ENCODE data around the gene TST. TPM values are rescaled to one million over a fixed set of nuclear protein-coding genes. Genes with fewer than 3 reads are reported as not detected.
A peak's percentile ranks its signal among the peaks of the same experiment; 100 is the strongest.

Gene TST
- total and polyA plus RNA-seq, 9 of the 15 experiments (the other 6 are each of a cell fraction or from before 2014, with no cell fraction given), result 1.4 to 26.9 (median 12.4) TPM

DNA sequence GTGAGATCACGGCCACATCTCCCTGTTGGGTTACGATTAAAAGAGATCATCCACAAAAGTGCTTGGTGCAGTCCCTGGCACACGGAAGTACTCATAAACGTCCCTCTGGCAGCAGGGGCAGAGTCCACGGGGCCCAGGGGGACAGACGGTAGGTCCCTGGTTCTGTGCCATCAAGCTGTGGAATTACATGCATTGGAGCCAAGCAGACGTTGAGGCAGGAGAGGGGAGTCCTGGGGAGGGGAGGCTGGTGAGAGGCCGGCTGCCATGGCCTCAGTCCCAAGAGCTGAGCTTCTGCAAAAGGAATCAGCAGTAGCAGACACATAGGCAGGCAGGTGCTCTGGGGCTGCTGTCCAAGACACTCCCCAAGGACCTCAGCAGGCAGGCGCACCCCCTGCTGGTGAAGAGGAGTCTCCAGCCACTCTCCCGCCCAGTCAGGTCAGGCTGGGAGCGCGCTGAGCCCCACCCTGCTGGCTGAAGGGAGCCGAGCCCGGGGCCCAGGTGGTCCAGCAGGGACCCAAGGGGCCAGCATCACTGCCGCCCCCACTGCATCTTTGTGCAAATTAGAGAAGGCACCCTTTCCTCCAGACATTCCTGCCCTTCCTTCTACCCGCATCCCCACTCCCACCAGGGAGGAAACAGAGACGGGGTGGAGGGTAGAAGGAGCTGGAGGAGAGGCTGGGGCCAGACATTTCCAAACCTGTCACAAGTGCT, 24.7 kb upstream of the TST start (continued):
- TF ChIP-seq, protein P1, sequence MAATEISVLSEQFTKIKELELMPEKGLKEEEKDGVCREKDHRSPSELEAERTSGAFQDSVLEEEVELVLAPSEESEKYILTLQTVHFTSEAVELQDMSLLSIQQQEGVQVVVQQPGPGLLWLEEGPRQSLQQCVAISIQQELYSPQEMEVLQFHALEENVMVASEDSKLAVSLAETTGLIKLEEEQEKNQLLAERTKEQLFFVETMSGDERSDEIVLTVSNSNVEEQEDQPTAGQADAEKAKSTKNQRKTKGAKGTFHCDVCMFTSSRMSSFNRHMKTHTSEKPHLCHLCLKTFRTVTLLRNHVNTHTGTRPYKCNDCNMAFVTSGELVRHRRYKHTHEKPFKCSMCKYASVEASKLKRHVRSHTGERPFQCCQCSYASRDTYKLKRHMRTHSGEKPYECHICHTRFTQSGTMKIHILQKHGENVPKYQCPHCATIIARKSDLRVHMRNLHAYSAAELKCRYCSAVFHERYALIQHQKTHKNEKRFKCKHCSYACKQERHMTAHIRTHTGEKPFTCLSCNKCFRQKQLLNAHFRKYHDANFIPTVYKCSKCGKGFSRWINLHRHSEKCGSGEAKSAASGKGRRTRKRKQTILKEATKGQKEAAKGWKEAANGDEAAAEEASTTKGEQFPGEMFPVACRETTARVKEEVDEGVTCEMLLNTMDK (IDR thresholded peaks at IDR 0.05; ENCODE audit: borderline replicate concordance, insufficient read depth, low read depth, low read length, poor library complexity, severe bottlenecking), result peak; percentile 52
- TF ChIP-seq MAZ (CRISPR knock-in tag; conservative IDR thresholded peaks at IDR 0.05 in 1 of 2, IDR thresholded peaks at IDR 0.05 in 1 of 2) (peak in 1 of 2 experiments; percentile 30; a peak in 1 of 4 replicates), PCBP2 (IDR thresholded peaks at IDR 0.05; ENCODE audit: low read depth, low read length, poor library complexity, severe bottlenecking) (no peak), CSDE1 (IDR thresholded peaks at IDR 0.05) (no peak), SIRT6 (IDR thresholded peaks at IDR 0.05; ENCODE audit: low read depth, low read length) (no peak), MCM2 (IDR thresholded peaks at IDR 0.05; ENCODE audit: low read depth) (no peak), NFYB (IDR thresholded peaks at IDR 0.05; ENCODE audit: extremely low read depth, insufficient read length) (no peak), ZEB2 (IDR thresholded peaks at IDR 0.05) (no peak), SMC3 (conservative IDR thresholded peaks at IDR 0.05; ENCODE audit: insufficient read depth, low read depth, low read length) (peak; percentile 57; the same call in 1 of the 2 replicates), STAG1 (CRISPR knock-in tag; IDR thresholded peaks at IDR 0.05; ENCODE audit: borderline replicate concordance) (no peak; the same call in 1 of the 2 replicates)
- TF ChIP-seq, protein P2, sequence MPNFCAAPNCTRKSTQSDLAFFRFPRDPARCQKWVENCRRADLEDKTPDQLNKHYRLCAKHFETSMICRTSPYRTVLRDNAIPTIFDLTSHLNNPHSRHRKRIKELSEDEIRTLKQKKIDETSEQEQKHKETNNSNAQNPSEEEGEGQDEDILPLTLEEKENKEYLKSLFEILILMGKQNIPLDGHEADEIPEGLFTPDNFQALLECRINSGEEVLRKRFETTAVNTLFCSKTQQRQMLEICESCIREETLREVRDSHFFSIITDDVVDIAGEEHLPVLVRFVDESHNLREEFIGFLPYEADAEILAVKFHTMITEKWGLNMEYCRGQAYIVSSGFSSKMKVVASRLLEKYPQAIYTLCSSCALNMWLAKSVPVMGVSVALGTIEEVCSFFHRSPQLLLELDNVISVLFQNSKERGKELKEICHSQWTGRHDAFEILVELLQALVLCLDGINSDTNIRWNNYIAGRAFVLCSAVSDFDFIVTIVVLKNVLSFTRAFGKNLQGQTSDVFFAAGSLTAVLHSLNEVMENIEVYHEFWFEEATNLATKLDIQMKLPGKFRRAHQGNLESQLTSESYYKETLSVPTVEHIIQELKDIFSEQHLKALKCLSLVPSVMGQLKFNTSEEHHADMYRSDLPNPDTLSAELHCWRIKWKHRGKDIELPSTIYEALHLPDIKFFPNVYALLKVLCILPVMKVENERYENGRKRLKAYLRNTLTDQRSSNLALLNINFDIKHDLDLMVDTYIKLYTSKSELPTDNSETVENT (CRISPR knock-in tag; IDR thresholded peaks at IDR 0.05), result no peak
- TF ChIP-seq, protein P3, sequence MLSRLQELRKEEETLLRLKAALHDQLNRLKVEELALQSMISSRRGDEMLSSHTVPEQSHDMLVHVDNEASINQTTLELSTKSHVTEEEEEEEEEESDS (CRISPR knock-in tag; IDR thresholded peaks at IDR 0.05), result no peak
- TF ChIP-seq, protein P4, sequence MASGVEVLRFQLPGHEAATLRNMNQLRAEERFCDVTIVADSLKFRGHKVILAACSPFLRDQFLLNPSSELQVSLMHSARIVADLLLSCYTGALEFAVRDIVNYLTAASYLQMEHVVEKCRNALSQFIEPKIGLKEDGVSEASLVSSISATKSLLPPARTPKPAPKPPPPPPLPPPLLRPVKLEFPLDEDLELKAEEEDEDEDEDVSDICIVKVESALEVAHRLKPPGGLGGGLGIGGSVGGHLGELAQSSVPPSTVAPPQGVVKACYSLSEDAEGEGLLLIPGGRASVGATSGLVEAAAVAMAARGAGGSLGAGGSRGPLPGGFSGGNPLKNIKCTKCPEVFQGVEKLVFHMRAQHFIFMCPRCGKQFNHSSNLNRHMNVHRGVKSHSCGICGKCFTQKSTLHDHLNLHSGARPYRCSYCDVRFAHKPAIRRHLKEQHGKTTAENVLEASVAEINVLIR (CRISPR knock-in tag; IDR thresholded peaks at IDR 0.05), result no peak
- TF ChIP-seq, protein P5, sequence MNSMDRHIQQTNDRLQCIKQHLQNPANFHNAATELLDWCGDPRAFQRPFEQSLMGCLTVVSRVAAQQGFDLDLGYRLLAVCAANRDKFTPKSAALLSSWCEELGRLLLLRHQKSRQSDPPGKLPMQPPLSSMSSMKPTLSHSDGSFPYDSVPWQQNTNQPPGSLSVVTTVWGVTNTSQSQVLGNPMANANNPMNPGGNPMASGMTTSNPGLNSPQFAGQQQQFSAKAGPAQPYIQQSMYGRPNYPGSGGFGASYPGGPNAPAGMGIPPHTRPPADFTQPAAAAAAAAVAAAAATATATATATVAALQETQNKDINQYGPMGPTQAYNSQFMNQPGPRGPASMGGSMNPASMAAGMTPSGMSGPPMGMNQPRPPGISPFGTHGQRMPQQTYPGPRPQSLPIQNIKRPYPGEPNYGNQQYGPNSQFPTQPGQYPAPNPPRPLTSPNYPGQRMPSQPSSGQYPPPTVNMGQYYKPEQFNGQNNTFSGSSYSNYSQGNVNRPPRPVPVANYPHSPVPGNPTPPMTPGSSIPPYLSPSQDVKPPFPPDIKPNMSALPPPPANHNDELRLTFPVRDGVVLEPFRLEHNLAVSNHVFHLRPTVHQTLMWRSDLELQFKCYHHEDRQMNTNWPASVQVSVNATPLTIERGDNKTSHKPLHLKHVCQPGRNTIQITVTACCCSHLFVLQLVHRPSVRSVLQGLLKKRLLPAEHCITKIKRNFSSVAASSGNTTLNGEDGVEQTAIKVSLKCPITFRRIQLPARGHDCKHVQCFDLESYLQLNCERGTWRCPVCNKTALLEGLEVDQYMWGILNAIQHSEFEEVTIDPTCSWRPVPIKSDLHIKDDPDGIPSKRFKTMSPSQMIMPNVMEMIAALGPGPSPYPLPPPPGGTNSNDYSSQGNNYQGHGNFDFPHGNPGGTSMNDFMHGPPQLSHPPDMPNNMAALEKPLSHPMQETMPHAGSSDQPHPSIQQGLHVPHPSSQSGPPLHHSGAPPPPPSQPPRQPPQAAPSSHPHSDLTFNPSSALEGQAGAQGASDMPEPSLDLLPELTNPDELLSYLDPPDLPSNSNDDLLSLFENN (IDR thresholded peaks at IDR 0.05; ENCODE audit: low read depth in 2 of 2, low read length in 2 of 2), result no peak

Data from K562 (cell line).